Activated T-cell treated with anti-CD3 and anti-CD28 coated beads for 48 hours (primary cell): ENCODE measurements around the gene ACTL7B.
"Not testable (repeated sequence)": the region's sequence is repeated elsewhere in the genome, so short reads cannot be mapped to it uniquely, and the experiment has no call there.

ENCODE experiments used
- DNase-seq: peaks from one replicate; pipeline ENCODE4 v3.0.0-alpha.2; 2020; ENCODE audit warnings: low read depth

Gene ACTL7B

DNA sequence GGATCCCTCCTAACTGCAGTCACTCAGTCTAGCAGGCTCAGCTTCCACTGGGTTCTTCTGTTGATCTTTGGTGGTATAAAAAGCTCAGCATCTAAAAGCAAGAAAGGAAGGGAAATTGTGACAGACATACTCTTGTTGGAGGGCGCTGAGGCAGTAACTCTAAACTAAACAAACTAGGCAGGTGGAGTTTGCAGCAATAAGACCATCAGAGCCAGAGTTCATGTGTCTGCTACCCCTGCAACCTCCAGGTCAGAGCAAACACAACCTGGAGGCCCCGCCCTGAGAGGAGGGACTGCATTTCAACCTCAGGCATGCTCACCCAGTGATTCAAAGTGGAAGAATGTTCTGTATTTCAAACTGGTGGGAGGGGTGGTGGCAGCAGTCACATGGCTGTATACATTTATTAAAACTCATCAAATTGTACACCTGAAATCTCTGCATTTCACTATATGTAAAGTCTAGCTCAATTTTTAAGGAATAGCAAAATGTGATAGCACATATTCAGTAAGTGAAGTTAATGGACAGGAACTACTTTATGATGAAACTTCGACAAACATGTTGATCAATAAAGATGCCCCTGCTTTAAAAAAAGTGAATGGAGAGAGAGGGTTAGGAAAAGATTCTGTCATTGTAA is 13.4 kb upstream of the ACTL7B start:
- DNase-seq: no peak

- DNase-seq: no peak
Observed at GRCh38 chr9:108867829-108868228, 12.0 kb upstream of the ACTL7B start.

DNA sequence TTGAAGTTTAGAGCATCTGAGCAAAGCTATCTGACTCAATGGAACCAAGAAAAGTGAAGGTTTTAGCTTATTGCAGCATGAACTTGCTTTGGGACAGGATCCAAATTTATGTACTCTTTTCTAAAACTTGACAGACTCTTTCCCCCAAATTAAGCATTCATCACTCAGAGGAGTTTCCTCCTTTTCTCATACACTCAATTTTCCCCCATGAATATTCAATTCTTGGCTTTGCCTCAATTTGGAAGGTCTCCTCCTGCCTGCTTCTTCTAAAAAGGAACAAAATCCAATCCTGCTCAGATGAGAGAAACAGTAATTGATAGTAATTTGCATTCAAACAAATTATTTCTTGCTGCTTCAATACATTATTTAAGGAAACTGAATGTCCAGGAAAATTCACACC is 11.3 kb upstream of the ACTL7B start:
- DNase-seq: no peak

DNA sequence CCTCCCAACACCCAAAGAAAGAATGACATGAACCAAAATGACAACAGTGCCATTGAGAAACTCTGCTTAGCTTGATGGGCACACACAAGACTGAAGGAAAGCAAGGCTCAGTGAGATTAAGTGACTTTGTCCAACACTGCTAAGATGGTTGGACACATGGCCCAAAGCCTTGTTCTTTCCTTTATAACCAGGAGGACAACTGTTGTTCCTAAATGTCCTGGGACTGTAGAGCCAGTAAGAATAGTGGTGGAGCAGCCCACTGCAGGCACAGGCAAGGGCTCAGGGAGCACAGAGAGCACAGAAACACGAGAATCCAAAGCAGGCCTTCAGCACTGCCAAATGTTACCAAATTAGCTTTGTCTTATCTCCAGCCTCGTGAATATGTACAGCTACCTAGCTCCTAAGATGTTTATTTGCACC is 10.2 kb upstream of the ACTL7B start:
- no peak for DNase-seq

DNA sequence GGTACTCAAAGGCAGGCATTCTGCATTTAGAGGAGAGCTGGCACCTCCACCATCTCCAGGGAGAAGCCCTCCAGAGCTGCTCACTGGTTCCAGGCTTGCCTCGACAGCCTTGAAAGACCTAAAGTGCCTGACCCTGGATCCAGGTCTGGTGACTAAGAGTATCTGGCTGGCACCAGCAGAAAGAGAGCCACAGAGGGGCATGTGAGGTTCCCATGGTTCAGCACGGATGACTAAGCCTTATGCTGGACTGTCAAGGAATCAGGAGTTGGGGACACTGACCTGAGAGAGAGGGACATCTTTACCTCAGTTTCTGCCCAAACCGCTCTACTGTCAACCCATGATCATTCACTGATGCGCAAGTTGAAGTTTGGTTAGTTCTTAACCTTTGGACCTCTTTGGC is 9.3 kb upstream of the ACTL7B start:
- DNase-seq: no peak

DNA sequence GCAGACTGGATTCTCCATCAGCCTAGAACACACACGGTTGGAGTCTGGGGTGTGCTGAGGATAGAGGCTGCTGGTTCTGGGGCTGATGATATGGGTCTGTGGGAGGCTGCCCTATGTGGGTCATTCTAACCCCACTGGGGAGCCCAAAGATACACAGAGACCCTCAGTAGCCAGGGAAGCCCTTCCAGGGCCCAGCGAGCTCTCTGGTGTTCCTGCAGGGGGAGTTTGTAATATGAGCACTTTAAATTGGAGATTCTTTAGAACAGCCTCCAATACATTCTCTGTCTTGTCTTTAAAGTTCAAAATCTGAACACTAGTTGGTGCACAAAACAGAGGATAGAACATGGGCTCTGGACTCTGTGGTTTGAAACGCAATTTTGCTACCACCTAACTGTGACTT is 8.7 kb upstream of the ACTL7B start:
- no peak for DNase-seq

DNA sequence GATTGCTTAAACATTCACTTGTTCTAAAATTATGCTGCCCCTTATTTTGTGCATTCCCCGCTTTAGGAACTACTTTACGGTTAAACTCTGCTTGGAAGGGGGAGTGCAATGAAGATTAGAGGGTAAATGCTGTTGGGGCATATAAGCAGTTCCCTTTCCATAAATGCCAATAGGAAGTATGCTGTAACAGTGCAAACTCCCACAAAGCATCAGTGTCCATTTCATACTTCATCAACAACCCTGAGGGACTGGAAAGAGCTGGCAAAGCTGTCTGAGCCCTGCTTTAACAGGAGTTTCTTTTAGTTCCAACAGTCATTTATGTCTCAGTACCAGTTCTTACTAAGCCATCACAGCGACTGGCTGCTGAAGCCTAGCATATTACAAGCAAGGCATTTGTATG is 8.1 kb upstream of the ACTL7B start:
- no peak for DNase-seq

GRCh38 chr9:108861997-108862396 is 6.2 kb upstream of the ACTL7B start, which contains the start of gene ACTL7A:
ACTL7A (plus strand) TSS chr9:108862266; CDS start chr9:108862323, 57 bp downstream.
- no peak for DNase-seq

- no peak for DNase-seq
Observed at GRCh38 chr9:108861464-108861863, 5.7 kb upstream of the ACTL7B start.

GRCh38 chr9:108860764-108861163 is 5.0 kb upstream of the ACTL7B start:
- no peak for DNase-seq

- DNase-seq: no peak
Observed at GRCh38 chr9:108860354-108860753, 4.6 kb upstream of the ACTL7B start.

- DNase-seq: no peak
Observed at GRCh38 chr9:108859459-108860114, 3.8 kb upstream of the ACTL7B start.

DNA sequence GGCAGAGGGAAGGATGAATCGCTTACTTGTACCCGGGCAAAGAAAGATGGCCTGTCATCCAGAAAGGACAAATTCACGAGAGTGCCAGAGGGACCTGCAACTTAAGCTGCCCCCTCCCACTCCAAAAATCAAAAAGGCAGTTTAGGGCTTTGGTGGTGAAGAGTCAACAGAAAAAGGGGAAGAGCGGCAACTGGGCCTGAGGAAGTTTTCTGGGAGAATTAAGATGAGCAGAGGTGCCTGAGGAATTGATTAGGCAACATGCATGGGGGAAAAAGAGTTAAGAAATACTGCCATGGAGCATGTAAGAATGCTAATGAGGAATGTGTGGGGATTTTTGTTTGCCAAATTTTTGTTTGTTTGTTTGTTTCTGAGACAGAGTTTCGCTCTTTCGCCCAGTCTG is 1.8 kb upstream of the ACTL7B start:
- DNase-seq: no peak

DNA sequence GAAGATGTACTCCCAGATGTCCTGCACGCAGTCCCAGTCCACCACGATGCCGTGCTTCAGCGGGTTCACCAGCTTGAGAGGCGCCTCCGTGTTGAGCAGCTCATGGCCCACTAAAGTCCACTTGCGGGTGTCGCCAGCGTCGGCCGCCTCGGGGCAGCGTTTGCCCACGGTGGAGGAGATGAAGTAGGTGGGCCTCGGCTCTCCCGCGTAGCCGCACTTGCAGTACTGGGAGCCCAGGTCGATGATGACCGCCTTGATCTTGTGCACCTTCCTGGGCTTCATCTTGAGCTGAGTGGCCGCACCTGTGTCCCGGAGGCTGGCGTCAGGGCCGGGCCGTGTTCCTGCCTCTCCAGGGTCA is 278 bp downstream of the ACTL7B start:
- no peak for DNase-seq

DNA sequence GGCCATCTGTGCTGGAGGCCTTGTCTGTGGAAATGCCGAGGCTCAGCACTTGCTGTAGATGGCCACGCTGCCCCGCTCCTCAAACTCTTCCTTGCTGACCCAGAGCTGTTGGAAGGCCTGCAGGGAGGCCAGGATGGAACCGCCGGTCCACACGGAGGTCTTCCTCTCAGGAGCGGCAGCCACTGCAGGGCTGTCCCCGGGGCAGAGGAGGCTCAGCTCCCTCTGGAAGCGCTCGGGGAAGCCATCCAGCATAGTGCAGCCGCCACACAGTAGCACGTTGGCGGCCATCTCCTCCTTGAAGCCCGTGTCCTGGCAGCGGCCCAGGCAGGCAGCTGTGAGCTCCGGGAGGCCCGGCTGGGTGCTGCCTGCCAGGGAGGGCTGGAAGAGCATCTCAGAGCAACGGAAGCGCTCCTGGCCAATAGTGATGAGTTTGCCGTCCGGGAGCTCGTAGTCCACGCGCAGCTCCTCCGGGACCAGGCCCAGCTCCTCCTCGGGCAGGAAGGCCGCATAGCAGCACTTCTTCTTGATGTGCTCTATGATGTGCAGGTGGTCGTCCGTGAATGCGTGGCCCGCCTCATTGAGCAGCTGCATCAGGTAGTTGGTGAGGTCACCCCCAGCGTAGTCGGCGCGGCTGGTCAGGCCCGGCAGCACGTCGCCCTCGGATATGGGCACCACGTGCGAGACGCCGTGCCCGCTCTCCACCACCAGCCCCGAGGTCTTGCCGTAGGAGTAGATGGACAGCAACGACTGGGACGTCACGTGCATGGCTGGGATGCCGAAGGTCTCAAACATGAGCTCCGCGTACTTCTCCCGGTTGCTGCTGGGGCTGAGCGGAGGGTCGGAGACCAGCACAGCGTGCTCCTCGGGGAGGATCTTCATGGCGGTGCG is 901 bp downstream of the ACTL7B start:
- no peak for DNase-seq

DNA sequence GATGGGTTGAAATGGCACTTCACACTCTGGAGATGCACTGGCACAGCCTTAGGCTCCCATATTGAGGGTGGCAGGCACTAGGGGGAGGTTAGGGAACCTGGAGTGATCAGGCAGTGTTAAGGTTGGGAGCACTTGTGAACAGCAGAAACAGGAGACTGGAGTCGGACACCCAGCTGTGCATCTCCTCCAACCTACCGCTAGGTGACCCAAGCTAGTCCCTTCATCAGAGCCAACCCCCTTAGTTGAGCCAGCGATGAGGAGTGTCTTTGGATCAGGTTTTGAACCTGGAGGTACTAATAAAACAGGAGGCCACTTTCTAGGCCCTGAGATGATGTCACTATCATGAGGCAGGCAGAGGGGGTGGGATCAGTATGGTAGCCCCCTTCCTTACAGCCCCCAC is 1.7 kb downstream of the ACTL7B start:
- no peak for DNase-seq

DNA sequence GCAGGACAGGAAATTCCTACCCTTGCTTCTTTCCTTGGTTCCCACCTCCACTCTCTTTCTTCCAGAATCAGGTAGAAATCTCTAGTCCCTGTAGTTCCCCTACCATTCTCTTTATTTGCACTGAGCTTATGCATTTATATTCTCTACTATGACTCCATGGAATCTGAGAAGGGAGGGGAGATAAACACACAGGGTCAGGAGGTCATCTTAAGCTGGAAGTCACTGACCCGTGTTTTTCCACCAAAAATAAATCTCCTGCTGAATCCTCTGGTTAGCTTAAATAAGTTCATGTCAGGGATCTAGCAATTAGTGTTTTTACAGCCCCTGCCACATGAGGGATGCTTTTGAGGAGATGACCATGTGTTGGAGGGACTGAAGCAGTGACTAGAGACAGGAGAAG is 3.7 kb downstream of the ACTL7B start:
- DNase-seq: no peak

DNA sequence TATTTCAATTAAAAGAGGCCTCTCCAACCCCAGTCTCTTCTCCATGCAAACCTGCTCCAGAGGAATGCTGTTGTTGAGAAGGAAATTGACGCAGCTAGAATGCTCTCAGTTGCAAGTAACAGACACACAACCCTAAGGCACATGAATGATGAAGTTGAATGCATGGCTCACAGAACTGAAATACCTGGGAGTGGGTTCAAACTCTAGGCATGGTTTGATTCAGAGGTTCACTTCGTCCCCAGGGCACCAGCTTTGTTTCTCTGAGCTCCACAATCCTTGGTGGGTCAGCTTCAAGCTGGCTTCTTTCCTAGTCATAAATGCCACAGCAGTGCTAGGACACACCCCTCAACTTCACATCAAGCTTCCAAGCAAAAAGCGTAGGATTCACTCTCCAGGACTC is 4.6 kb downstream of the ACTL7B start:
- no peak for DNase-seq

DNA sequence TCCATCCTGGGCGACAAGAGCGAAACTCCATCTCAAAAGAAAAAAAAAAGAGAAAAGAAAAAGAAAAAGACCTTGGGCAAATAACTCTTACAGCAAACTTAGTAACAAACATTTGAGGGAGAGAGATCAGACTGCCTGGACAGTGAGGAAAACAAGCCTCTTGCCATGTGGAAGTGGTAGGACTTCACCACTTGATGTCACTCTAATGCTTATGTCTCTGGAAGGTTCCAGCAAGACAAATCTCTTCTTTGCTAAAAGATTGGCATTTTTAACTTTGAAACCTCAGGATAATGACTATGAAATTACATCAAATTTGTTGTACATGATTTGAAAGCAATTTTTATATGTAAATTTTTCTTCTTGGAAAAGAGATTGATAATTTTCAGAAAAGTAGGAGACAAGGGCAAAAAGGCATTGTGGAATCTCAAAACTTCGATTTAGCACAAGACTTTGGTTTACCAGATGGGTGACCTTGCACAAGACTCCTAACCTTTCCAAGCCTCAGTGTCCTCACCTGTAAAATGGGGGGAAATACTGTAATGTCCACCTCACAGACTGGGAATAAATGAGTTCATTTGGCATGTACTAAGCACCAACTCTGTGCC is 5.4 kb downstream of the ACTL7B start:
- no peak for DNase-seq

GRCh38 chr9:108848296-108848695 is 7.5 kb downstream of the ACTL7B start:
- not testable (repeated sequence) for DNase-seq

- no peak for DNase-seq
Observed at GRCh38 chr9:108845947-108846346, 9.8 kb downstream of the ACTL7B start.

DNA sequence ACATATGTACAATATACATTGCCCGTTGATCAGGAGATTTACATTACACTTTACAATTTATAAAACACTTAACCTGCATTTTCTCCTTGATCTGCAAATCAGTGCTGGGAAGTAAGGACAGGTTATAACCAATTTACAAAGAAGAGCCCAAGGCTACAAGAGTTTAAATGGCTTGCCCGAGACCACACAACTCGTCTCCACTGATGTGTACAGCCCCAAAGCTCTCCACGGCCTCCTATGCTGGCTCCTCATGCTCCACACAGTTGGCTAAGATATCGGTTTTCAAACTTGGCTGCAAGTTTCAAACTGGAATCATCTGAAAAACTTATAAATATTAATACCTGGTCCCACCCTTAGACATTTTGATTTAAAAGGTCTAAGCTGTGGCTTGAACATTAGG is 10.3 kb downstream of the ACTL7B start:
- no peak for DNase-seq

DNA sequence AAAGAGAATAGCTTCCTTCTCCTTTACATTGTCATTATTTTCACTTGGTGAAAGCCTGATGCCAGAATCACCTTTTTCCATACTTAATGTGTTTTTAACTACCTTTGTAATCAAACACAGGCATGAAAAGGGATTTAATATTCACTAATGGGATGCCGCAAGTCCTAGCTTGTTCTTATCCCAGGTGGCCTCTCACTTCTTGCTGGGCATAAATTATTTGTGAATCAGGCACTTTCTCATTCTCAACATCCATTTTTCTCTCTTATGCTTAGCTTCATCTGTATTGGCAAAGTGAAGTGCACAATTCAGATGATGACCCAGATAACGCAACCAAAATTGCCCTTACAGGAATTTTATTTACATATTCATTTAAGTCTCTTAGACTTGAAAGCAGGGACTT is 10.9 kb downstream of the ACTL7B start:
- no peak for DNase-seq
